ENCODE measurements around the gene FAM227B.

DNA sequence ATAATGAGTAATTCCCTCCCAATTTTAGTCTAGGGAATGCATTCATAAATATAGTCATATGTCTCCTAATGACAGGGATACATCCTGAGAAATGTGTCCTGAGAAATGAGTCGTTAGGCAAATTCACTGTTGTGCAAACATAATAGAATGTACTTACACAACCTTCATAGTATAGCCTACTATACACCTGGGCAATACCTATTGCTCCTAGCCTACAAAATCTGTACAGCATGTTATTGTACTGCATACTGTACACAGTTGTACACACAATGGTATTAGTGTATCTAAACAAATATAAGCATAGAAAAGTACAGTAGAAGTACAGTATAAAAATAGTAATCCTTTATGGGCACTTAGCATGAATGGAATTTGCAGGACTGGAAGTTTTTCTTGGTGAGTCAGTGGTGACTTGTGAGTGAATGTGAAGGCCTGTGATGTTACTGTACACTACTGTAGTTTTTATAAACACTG, 6.8 kb upstream of the FAM227B start:
- TF ChIP-seq, protein P1, sequence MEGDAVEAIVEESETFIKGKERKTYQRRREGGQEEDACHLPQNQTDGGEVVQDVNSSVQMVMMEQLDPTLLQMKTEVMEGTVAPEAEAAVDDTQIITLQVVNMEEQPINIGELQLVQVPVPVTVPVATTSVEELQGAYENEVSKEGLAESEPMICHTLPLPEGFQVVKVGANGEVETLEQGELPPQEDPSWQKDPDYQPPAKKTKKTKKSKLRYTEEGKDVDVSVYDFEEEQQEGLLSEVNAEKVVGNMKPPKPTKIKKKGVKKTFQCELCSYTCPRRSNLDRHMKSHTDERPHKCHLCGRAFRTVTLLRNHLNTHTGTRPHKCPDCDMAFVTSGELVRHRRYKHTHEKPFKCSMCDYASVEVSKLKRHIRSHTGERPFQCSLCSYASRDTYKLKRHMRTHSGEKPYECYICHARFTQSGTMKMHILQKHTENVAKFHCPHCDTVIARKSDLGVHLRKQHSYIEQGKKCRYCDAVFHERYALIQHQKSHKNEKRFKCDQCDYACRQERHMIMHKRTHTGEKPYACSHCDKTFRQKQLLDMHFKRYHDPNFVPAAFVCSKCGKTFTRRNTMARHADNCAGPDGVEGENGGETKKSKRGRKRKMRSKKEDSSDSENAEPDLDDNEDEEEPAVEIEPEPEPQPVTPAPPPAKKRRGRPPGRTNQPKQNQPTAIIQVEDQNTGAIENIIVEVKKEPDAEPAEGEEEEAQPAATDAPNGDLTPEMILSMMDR (IDR thresholded peaks at IDR 0.05): no peak
- TF ChIP-seq POLR2A (IDR thresholded peaks at IDR 0.05): no peak
